ENCODE measurements around the gene ATG3.
"Not testable (repeated sequence)": the region's sequence is repeated elsewhere in the genome, so short reads cannot be mapped to it uniquely, and the experiment has no call there.

Gene ATG3

DNA sequence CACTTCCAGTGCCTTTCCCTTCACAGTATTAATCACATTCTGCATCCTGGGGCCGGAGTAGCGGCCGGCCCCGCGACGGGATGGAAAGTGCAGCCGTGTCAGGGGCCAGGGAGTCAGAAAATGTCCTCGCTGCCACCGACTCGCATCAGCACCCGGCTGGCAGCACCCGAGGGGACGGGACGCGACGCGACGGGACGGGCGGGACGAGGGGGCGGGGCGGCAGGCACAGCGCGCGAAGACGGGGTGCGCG lies 353 bp downstream of the ATG3 start:
- in situ Hi-C loops (cut with MboI; ENCODE audit: low sequenced_read_pairs): no loop called here

DNA sequence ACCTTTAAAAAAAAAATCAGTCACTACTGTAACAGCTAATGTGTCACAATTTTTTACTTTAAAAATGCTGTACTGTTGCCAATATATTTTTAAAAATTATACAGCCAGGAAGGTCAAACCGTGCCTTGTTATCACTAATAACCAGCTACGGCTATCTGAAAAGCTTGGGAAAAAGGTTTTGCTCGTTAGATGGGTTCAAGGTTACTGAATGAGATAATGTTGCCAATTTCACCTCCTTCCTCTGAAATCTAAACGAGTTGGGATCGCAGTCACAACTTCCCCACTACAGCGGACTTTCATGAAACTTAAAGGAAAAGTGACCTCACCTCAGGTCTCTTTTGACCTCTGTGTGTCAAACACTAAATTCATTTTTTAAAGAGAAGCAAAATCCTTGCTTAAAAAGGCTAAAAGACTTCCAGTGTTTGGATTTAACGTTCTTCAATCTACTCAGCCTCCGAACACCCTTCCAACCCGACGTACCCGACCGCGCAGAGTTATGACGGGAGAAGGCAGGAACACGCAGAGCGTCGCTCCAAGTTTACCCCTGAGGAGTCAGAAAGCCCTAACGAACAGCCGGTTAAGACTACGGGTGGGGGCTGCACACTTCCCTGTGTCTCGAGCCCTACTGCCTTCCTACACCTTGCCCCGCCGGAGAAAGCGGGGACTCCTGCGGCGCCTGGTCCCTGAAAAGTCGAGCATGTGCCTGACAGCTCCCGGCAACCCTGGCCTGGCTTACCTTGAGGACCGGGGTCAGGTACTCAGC lies 860 bp downstream of the ATG3 start:
- in situ Hi-C loops (cut with MboI; ENCODE audit: low sequenced_read_pairs): no loop called here

DNA sequence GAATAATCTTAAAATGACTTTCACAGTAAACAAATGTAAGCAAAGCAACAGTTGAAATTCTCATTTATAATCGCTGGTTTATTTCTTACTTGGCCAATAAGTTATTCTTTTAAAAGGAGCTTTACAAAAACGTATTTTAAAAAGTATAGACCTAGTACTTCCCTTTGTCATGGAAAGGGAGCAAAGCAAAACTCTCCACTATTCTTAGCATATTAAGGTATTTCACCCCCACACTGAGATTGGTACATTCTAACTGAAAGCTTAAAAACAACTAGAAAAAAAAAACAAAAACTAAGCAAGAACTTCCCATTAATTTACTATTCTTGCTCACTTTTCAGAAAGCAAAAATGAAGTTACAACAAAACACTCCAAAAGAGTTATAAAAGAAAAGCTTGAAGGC lies 1.5 kb downstream of the ATG3 start:
- in situ Hi-C loops (cut with MboI; ENCODE audit: low sequenced_read_pairs): no loop called here

DNA sequence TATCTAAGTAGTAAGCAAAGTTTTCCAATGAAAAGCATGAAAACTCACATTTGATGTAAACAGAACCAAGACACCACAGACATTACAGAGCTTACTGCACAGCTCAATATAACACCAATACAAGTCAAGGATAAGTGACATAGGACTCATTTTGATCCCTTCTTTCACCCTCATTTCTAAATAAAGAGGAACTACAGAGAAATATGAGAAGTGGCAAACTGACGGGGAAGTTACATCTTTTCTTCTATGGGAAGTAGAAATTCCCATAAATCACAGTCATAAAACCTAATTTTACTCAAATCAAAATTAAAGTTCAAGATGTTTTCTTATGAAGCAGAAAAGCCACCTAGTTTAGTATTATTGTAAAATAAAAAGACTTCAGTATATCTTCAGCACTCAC lies 3.8 kb downstream of the ATG3 start:
- in situ Hi-C loops (cut with MboI; ENCODE audit: low sequenced_read_pairs): no loop called here

DNA sequence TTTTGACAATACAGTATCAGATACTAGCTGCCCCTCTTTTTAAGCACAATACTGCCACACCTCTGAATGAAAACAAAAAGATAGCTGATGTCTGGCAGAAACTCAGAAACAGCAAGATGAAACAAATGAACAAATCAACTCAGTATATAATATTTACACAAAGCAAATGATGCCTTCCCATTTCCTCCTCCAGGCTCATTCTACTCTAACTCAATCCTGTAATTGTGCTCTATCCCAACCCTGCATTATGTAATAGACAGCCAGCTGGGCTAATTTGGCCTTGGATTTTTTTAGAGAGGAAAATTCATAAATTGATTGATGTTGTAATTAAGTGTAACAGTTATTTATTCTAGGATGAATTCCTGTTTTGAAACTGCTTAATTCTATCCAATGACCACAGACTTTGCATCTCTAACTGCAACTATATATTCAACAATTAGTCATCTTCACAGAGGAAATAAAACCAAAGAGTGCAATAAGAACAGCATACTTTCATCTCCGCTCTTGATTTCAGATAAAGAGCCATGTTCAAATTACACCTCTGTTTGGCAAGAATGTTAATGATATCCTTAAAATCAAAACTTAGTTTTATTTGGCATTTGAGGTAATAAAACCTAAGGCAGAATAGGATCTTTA lies 6.1 kb downstream of the ATG3 start:
- in situ Hi-C loops (cut with MboI; ENCODE audit: low sequenced_read_pairs): no loop called here

DNA sequence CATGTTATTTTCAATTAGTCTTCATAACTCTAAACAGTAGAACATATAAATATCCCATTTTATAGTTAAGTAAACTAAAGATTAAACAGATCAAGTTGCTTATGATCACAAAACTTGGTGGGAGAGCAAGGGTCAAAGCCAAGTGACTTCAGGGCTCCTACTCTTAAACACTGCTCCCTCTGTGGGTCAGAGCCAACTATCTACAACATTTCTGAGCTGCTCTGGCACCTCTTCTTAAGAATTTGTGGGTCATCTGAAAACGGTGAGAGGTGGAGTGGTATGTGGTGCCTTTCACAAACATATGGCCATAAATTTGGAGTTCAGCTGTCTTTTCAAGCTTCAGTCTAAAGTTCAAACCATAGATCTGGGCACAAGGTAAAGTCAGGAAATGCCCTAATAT lies 10.9 kb downstream of the ATG3 start:
- in situ Hi-C loops (cut with MboI; ENCODE audit: low sequenced_read_pairs): no loop called here

DNA sequence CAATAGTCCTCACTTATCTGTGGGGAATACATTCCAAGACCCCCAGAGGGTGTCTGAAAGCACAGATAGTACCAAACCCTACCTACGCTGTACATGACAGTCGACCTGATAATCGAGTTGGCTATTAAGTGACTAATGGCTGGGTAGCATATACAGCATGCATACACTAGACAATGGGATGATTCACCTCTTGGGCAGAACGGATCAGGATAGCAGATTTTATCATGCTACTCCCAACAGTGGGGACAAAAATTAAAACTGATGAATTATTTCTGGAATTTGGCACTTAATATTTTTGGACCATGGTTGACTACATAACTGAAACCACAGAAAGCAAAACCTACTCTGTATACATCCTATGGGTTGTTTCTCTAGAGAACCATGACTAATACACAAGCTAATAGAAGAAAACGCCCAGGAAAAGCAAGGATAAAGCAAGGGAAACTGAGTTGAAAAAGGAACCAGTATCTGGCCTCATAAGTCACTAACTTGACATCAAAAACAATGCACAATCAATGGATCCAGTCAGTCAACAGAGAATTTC lies 15.5 kb downstream of the ATG3 start:
- in situ Hi-C loops (cut with MboI; ENCODE audit: low sequenced_read_pairs): no loop called here

DNA sequence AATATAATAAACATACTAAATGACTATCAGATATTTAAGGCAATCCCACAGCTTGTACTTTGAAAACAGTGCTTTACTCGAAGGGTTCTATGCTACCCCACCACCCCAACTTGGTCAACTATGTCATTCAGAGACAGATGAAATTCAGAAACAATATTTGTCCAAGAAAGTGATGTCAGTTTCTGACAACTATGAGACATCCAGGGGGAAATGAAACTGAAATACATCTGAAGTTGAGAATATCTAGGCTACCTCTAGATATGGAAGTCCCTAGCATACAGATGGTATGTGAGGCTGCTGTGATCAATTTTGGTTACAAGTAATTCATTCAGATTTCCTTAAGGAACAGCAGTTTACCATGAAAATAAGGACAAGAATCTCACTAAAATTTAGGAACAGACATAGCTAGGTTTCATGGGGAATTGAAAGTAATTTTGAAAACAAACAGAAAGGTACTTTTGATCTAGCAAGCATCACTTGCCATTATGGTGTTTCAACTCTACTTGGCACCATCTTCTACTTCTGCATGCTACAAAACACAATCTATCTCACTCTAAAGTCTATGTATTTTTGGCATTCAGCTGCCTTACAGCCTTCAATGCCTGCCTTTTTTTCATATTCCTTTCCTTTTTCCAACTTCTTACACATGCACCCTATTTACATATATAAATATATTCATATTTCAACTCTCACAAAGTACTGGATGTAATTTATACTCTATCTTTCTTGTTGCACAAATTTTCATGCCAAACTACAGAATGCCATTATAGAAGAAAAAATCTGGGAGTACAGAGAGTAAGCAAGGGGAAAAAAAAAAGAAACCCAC lies 21.7 kb downstream of the ATG3 start:
- in situ Hi-C loops (cut with MboI; ENCODE audit: low sequenced_read_pairs): no loop called here

DNA sequence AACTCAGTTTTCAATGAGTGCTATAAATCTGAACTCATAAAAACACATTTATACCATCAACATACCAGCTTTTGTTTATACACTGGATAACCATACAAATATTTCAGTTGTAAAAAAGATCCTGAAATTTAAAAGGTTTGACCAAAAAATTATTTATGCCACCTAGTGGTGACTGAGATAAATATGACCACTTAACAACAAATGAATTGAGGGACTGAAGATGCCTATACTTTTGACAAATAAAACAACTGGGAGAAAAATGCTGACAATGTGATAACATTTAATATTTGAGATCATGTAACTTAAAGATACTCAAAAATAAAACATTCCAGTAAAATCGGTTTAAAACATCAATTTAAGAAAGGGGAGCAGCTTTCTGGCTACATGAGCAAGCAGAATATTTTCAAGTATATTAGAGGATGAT lies 30.4 kb downstream of the ATG3 start:
- in situ Hi-C loops (cut with MboI; ENCODE audit: low sequenced_read_pairs): no loop called here

DNA sequence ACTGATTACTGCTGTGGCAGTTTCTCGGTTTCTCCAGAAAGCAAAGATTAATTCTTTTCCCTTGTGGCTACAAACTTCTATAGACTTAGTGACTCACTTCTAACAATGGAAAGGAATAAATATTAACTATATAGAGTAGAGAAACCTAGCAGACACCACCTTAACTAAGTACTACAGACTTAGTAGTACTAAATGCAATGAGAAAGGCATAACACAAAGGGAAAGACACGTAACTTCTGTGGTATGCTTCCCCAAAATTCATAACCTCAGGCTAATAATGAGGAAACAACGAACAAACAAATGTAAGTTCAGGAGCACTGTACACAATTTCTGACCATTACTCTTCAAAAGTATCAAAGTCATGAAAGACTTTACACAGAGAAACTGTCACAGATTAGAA lies 31.2 kb downstream of the ATG3 start:
- in situ Hi-C loops (cut with MboI; ENCODE audit: low sequenced_read_pairs): no loop called here

DNA sequence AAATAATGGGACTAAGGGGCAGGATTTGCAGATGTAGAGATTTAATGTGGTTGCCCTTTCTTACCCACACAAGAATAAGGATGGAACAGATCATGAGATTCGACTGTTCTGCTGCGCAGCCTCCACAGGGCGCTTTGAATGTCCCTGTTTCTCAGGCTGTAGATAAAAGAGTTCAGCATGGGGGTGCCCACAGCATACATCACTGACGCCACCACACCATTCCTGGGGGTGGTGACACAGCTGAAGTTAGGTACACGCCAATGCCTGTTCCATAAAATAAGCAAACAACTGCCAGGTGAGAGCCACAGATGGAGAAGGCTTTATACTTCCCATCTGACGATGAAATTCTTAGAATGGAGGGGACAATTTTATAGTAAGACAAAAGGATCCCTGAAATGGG lies 37.6 kb downstream of the ATG3 start:
- in situ Hi-C loops (cut with MboI; ENCODE audit: low sequenced_read_pairs): not testable (repeated sequence)

DNA sequence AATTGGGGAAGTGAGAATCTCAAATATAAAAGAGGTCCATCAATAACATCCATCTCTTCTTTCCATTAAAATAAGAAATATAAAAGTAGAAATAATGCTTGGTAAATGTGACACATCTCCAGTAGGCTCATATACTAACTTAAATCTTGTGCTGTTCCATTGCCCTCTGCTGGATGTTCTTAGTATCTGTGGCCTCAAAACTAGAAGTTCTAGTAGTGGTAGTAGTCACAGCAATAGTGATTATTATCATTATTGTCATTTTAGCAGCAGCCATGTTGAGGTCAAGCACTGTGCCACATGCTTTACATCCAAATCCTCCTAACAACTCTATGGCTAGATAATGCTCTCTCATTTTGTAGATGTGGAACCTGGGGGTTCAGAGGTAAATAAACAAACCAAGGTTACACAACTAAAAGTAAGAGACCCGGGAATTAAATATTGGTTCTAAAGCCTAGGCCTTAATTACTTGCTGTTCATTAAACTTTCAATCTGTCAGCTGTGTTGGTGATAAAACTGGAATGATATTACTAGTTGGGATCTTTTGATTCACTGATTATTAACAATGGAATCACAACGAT lies 42.2 kb downstream of the ATG3 start:
- in situ Hi-C loops (cut with MboI; ENCODE audit: low sequenced_read_pairs): no loop called here

DNA sequence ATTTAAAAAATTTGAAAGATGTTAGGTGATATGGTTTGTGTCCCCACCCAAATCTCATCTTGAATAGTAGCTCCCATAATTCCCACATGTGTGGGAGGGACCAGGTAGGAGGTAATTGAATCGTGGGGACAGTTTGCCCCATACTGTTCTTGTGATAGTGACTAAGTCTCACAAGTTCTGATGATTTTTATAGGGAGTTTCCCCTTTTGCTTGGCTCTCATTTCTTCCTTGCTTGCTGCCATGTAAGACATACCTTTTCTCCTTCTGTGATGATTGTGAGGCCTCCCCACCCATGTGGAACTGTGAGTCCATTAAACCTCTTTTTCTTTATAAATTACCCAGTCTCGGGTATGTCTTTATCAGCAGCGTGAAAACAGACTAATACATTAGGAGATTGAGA lies 42.8 kb downstream of the ATG3 start:
- in situ Hi-C loops (cut with MboI; ENCODE audit: low sequenced_read_pairs): not testable (repeated sequence)

DNA sequence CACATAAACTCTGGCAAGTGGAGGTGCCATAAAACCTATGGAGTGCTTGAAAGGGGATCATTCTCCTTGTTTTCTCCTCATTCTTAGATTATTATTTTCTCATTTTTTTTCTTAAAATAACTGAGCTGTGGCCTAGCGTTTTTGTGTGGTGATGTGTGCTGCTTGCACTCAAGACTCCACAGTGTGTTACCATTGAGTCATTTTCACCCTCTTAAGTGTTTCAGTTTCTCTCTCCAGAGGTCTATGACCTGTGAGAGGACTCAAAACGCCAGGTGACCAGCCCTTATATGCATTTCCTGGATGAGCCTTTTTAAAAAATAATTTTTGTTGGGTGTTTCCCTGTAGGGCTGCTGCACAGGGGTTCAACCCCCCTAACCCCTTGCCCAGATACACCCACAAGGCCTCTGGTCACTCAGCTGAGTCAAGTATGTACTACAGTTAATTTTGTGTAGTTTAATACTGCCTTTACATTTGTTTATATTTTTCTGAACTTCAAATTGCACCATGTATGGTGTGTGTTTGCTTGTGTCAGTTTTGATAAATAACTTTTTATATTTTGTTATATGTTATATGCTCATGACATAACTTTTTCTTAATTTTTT lies 47.1 kb downstream of the ATG3 start:
- in situ Hi-C loops (cut with MboI; ENCODE audit: low sequenced_read_pairs): no loop called here

DNA sequence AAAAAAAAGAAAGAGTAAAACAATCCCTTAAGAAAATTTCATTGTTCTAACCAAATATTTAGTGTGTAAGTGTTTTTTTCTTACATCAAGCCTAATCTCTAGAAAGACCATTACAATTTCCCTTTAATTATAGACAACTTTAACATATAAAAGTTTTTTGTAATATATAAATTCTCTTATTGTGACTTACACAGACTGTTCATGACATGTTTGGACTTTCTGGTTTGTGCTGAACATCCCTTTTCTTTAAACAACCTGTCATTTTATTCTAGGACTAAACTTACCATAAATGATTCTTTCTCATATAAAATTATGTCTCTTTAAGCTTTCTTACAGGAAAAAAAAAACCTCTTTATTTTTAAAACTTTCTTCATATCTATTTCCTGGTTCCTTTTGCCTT lies 49.4 kb downstream of the ATG3 start:
- in situ Hi-C loops (cut with MboI; ENCODE audit: low sequenced_read_pairs): no loop called here

DNA sequence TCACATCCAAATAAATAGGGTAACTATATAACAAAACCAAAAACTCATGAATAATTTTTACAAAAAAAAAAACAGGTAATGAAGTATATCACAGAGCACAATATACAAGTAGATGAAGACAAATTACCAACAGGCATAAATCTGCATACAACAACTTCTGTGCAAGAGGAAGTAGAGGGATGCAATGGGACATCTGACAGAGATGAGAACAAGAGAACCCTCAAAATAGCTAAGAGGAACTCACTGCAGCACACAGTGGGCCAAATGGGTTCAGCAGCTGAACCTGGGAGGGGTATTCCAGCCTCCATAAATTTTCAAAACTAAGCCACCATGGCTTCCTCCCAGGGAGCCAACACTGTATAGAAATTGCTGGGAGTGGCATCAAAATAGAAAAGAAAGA lies 52.9 kb downstream of the ATG3 start:
- in situ Hi-C loops (cut with MboI; ENCODE audit: low sequenced_read_pairs): no loop called here

DNA sequence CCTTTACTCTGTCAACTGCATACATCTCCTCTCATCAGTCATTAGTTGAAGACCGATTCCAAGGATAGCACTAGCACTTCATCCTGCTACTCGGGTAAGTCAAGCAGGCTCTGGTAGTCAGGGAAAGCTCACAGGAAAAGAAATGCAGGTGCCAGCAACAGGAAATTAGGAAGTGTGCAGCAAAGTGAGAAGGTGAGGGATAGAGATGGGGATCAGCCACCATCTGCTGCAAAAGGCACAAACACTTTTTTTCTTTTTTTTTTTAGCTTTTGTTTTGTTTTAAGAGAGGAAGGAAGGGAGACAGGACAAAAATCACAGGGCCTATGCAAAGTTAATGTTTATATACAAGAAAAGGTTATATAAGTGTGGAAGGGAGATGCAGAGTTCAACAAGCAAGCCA lies 53.5 kb downstream of the ATG3 start:
- in situ Hi-C loops (cut with MboI; ENCODE audit: low sequenced_read_pairs): no loop called here

DNA sequence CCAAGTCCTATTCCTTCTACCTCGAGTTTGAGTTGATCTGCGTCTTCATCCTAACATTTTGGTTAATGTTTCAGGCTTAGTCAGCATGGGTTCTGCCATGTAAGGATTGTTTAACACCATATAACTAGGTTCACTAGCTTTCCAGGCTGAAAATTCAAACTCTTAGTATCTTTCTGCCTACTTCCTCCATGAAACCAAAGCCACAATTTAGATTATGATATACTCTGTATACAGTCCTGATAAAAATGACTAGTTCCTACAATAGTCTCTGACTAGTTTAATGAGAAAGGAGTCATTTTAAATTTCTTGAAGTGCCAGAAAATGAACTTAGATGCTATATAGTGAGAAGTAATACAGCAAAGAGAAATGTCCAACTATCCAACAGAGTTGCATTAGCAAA lies 55.9 kb downstream of the ATG3 start:
- in situ Hi-C loops (cut with MboI; ENCODE audit: low sequenced_read_pairs): no loop called here

DNA sequence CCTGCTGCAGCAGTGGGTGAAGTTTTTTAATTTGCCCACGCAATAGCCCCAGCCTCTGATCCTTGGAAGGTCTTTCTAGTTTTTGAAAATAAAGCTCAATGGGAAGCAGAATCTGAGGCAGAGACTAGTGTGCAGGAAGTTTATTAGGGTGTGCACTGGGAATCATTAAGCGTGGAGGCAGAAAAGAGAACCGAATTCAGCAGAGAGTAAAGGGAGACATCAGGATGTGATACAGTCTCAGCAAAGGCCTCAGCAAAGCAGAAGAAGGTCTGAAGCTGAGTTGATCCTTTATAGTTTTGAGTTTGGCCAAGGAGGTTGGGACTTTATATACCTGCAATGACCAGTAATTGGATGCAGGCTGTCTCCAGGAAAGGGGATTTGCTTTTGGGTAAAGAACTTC lies 57.6 kb downstream of the ATG3 start:
- in situ Hi-C loops (cut with MboI; ENCODE audit: low sequenced_read_pairs): no loop called here

DNA sequence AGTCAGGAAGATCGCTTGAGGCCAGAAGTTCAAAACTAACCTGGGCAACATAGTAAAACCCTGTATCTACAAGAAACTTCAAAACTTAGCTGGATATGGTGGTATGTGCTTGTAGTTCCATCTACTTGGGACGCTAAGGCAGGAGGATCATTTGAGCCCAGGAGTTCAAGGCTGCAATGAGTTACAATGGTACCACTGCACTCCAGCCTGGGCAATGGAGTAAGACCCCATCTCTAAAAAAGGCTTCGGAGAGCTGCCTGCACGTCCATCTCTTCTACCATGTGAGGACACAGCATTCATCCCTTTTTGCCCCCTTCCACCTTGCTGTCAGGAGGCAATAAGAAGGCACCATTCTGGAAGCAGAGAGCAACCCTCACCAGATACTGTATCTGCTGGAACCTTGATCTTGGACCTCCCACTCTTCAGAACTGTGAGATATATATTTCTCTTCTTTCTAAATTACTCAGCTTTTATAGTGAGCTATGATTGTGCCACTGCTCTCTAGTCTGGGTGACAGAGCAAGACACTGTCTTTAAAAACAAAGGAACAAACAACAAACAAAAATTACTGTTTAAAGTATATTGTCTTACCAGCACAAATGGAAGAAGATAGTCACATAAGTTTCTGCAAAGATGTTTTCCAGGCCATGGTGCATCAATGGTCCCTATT lies 58.3 kb downstream of the ATG3 start:
- in situ Hi-C loops (cut with MboI; ENCODE audit: low sequenced_read_pairs): no loop called here

DNA sequence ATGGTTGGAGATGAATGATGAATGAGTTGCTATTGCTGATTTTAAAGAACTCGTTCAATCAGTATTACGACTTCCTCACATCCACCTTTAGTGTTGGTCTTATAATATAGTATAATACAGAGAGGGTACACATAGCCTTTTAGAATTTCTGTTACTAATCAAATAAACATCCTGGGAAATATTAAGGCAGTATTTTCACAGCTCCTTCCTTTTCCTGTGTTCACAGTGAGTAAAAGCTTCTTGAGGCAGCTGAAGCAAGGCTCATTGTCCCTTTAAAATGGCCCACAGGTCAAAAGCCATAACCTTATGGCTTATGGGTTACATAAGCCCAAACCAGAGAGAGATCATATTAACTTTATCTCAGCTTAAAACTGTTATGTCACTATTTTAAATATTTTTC lies 61.1 kb downstream of the ATG3 start:
- in situ Hi-C loops (cut with MboI; ENCODE audit: low sequenced_read_pairs): no loop called here
